Upper lobe of left lung (tissue), 4 donors: ENCODE measurements around the gene ITSN1.

Experiments used
- EP300 ChIP-seq, 4 donors: sonication (generic); formaldehyde crosslinking; IDR thresholded peaks; one replicate each; pipeline ENCODE4 v1.5.1; 2017; ENCODE audit warnings: antibody characterized with exemption in 4 of 4, control low read depth in 2 of 4
- POLR2A ChIP-seq, 4 donors: fragments of 450-650 bp; IDR thresholded peaks; one replicate each; pipeline ENCODE4 v1.5.1; 2016 to 2017; ENCODE audit warnings: antibody characterized with exemption in 4 of 4, mild to moderate bottlenecking in 2 of 4
- POLR2AphosphoS5 ChIP-seq, 2 donors: sonication (generic); formaldehyde crosslinking; IDR thresholded peaks; one replicate each; pipeline ENCODE4 v1.5.1; 2017; ENCODE audit warnings: antibody characterized with exemption in 2 of 2
- TF ChIP-seq, protein P1 (sequence below), 6 experiments: fragments of 450-650 bp in 4 of 6; fragments of 200-600 bp in 2 of 6; sonication (generic) in 2 of 6; IDR thresholded peaks; one replicate each; pipeline ENCODE4 v1.5.1; 2016 to 2019; ENCODE audit warnings: antibody characterized with exemption in 6 of 6

DNA sequence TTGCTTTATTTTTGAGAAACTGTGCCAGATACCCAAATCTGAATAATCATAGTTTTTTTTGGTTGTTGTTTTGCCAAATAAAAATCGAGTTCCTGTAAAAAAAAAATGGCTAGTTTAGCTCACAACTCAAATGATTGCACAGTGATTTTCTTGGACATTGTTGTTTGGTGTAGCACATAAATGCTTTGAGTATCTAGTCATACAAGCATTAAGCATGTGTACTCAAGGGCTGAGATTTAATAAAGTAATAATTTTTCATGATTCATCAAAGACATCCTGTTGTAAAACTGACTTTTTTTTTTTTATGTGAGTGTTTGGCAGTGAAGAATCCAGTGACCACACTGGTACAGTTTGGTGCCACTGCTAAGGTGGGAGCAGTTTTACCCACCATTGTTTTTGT, 18.8 kb downstream of the ITSN1 start:
- TF ChIP-seq POLR2A (IDR thresholded peaks at IDR 0.05) (no peak), POLR2AphosphoS5 (IDR thresholded peaks at IDR 0.05) (no peak), EP300 (IDR thresholded peaks at IDR 0.05) (no peak)
- TF ChIP-seq, protein P1, sequence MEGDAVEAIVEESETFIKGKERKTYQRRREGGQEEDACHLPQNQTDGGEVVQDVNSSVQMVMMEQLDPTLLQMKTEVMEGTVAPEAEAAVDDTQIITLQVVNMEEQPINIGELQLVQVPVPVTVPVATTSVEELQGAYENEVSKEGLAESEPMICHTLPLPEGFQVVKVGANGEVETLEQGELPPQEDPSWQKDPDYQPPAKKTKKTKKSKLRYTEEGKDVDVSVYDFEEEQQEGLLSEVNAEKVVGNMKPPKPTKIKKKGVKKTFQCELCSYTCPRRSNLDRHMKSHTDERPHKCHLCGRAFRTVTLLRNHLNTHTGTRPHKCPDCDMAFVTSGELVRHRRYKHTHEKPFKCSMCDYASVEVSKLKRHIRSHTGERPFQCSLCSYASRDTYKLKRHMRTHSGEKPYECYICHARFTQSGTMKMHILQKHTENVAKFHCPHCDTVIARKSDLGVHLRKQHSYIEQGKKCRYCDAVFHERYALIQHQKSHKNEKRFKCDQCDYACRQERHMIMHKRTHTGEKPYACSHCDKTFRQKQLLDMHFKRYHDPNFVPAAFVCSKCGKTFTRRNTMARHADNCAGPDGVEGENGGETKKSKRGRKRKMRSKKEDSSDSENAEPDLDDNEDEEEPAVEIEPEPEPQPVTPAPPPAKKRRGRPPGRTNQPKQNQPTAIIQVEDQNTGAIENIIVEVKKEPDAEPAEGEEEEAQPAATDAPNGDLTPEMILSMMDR (IDR thresholded peaks at IDR 0.05), result no peak
